Measurements from ENCODE around the gene DYRK1A. TPM values are rescaled to one million over a fixed set of nuclear protein-coding genes. Genes with fewer than 3 reads are reported as not detected.
A peak's percentile ranks its signal among the peaks of the same experiment; 100 is the strongest.

Gene DYRK1A
- total RNA-seq, 1 experiment from 2014 or later = 49.3 TPM

DNA sequence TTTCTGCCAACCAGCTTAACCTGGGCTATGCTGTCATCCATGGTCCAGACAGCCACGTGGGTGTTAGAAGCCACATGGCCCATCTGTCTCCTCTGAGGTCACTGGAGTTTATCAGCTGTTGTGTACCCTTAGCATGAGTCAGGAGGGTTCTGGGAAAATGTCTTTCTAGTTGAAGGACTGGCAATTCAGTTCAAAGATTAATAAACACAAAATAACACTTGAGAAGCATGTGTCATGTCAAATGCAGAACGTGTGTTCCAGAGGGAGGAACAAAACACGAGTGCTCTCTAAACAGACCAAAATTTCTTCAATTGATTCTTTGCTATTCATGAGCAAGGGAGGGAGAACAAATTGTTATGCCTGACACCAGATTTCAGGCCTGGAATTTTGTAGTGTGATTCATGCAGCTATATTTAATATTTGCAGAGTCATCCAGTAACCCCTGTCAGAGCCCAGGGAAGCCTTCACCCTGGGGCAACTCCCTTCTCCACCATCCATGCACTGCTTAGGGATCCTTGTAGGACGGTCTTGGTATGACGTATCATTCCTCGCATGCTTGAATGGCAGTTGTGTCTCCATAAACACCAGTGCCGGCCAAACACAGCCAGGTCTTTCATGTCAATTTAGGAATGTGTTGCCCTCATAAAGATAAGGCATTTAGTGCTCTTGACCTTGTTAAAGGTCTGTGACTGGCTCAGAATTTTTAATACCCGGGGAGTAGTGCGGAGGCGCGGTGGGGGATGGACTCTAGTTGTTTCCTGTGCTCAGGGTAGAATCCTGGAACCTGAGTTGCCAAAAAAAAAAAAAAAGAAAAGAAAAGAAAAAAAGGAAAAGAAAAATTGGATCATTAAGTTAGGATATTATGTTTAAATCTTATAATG is 27.7 kb upstream of the DYRK1A start:
- Histone ChIP-seq H3K4me1 (ENCODE audit: control insufficient read depth in 1 of 2, insufficient read depth in 2 of 2, low read length in 2 of 2) (peaks cover 11 to 18% of the 10 kb centered on the region in 2 experiments), H3K4me2 (ENCODE audit: low read length) (peak overlapping the region; percentile 59), H3K9me2 (ENCODE audit: insufficient read depth) (no peaks in the 10 kb centered on the region), H3K27me3 (ENCODE audit: insufficient read depth, low read length) (no peaks in the 10 kb centered on the region), H3K9ac (ENCODE audit: low read length) (no peak overlapping the region), H3K4me3 (replicated peaks in 1 of 2; ENCODE audit: low read depth in 1 of 2, low read length in 2 of 2) (peak overlapping the region in 1 of 2 experiments; percentile 22; a peak in 1 of 4 replicates), H3K36me3 (ENCODE audit: control insufficient read depth in 1 of 2, insufficient read depth in 2 of 2, low read length in 2 of 2) (no peaks in the 10 kb centered on the region), H3K27ac (ENCODE audit: low read depth, low read length) (peak overlapping the region; percentile 43; the same call in 1 of the 2 replicates), H2AFZ (ENCODE audit: low read depth, low read length, poor library complexity, severe bottlenecking) (peak overlapping the region; percentile 90), H3K9me3 (ENCODE audit: control insufficient read depth in 1 of 2, insufficient read depth in 1 of 2, low read depth in 1 of 2, low read length in 2 of 2) (no peaks in the 10 kb centered on the region), H4K20me1 (ENCODE audit: insufficient read depth) (no peaks in the 10 kb centered on the region), H3K79me2 (ENCODE audit: insufficient read depth, low read length) (no peaks in the 10 kb centered on the region)
- POLR2A ChIA-PET = interaction anchor here (0.5 to 0.6 kb wide), 2 partner anchors 295 to 1467 kb away, joined by 3 read pairs; partner anchors contain the start of gene ETS2
- peak; percentile 96 for ATAC-seq
- peak; percentile 61 for DNase-seq (ENCODE audit: low read depth, low spot score)
- no TSS peak for BruUV-seq (replicated peaks)
- intact Hi-C loops (cut with micrococcal nuclease) = no loop called here
- no peak for TF ChIP-seq TCF7L2 (IDR thresholded peaks at IDR 0.05; ENCODE audit: borderline replicate concordance, extremely low read depth, insufficient read depth, insufficient read length)
- TF ChIP-seq CBX3 (IDR thresholded peaks at IDR 0.05; ENCODE audit: low read depth) = no peak
- no peak for TF ChIP-seq YY1 (IDR thresholded peaks at IDR 0.05; ENCODE audit: extremely low read depth, insufficient replicate concordance, low read depth, low read length)
- 0 out of 2 replicates have a peak, but pooled peaks have one; percentile 41 for TF ChIP-seq SIN3A (IDR thresholded peaks at IDR 0.05; ENCODE audit: low read depth)
- no peak for TF ChIP-seq EZH2phosphoT487 (IDR thresholded peaks at IDR 0.05; ENCODE audit: borderline replicate concordance)
- TF ChIP-seq RAD21 (IDR thresholded peaks at IDR 0.05; ENCODE audit: low read depth) = no peak
- no peak for TF ChIP-seq POLR2A (IDR thresholded peaks at IDR 0.05; ENCODE audit: borderline replicate concordance, extremely low read depth, insufficient read depth, insufficient read length)
- peak; percentile 21; the same call in 1 of the 2 replicates for TF ChIP-seq SP1 (IDR thresholded peaks at IDR 0.05; ENCODE audit: low read depth)
- CTCF ChIA-PET = no interaction called here
- RAD21 ChIA-PET (ENCODE audit: low non-redundant PET in 1 of 2, low total read pairs in 2 of 2, uncharacterized antibody in 2 of 2, unreplicated experiment in 2 of 2) = no interaction called here

DNA sequence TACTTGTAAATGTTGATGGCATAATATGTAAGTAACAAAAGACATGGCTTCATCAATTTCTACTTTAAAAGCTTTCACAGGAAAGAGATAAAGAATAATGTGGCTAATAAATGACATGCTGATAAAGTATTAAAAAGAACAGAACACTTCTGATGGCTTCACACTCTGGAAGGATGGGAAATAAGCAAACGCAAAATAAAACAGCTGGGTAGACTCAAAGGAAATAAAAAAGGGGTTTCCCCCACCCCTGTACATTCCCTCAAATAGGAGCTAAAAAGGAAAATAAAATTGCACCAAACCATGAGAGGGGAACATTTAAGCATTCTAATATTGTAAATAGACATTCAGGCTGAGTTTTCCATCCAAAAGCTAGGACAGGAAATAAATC is 27.0 kb upstream of the DYRK1A start:
- POLR2A ChIA-PET = no interaction called here
- H3K4me2 ChIP-seq (ENCODE audit: low read length) = peak overlapping the region; percentile 59
- H3K27ac ChIP-seq (ENCODE audit: low read depth, low read length) = no peak overlapping the region; the same call in 1 of the 2 replicates
- intact Hi-C loops (cut with micrococcal nuclease) = no loop called here
- H3K79me2 ChIP-seq (ENCODE audit: insufficient read depth, low read length) = no peaks in the 10 kb centered on the region
- ATAC-seq (no peak), DNase-seq (ENCODE audit: low read depth, low spot score) (no peak)
- H3K9me2 ChIP-seq (ENCODE audit: insufficient read depth) = no peaks in the 10 kb centered on the region
- RAD21 ChIA-PET (ENCODE audit: low non-redundant PET in 1 of 2, low total read pairs in 2 of 2, uncharacterized antibody in 2 of 2, unreplicated experiment in 2 of 2) = no interaction called here
- H3K9ac ChIP-seq (ENCODE audit: low read length) = no peak overlapping the region
- no peaks in the 10 kb centered on the region for H3K9me3 ChIP-seq (ENCODE audit: control insufficient read depth in 1 of 2, insufficient read depth in 1 of 2, low read depth in 1 of 2, low read length in 2 of 2)
- peak overlapping the region; percentile 90 for H2AFZ ChIP-seq (ENCODE audit: low read depth, low read length, poor library complexity, severe bottlenecking)
- peaks cover 11 to 18% of the 10 kb centered on the region in 2 experiments for H3K4me1 ChIP-seq (ENCODE audit: control insufficient read depth in 1 of 2, insufficient read depth in 2 of 2, low read length in 2 of 2)
- CTCF ChIA-PET = no interaction called here
- H4K20me1 ChIP-seq (ENCODE audit: insufficient read depth) = no peaks in the 10 kb centered on the region
- H3K36me3 ChIP-seq (ENCODE audit: control insufficient read depth in 1 of 2, insufficient read depth in 2 of 2, low read length in 2 of 2) = no peaks in the 10 kb centered on the region
- TF ChIP-seq SRF (IDR thresholded peaks at IDR 0.05; ENCODE audit: low read depth) (no peak), EZH2phosphoT487 (IDR thresholded peaks at IDR 0.05; ENCODE audit: borderline replicate concordance) (no peak), CBX3 (IDR thresholded peaks at IDR 0.05; ENCODE audit: low read depth) (no peak), JUND (IDR thresholded peaks at IDR 0.05) (no peak), ELF1 (IDR thresholded peaks at IDR 0.05; ENCODE audit: borderline replicate concordance, low read depth) (no peak)
- TF ChIP-seq, protein P1, sequence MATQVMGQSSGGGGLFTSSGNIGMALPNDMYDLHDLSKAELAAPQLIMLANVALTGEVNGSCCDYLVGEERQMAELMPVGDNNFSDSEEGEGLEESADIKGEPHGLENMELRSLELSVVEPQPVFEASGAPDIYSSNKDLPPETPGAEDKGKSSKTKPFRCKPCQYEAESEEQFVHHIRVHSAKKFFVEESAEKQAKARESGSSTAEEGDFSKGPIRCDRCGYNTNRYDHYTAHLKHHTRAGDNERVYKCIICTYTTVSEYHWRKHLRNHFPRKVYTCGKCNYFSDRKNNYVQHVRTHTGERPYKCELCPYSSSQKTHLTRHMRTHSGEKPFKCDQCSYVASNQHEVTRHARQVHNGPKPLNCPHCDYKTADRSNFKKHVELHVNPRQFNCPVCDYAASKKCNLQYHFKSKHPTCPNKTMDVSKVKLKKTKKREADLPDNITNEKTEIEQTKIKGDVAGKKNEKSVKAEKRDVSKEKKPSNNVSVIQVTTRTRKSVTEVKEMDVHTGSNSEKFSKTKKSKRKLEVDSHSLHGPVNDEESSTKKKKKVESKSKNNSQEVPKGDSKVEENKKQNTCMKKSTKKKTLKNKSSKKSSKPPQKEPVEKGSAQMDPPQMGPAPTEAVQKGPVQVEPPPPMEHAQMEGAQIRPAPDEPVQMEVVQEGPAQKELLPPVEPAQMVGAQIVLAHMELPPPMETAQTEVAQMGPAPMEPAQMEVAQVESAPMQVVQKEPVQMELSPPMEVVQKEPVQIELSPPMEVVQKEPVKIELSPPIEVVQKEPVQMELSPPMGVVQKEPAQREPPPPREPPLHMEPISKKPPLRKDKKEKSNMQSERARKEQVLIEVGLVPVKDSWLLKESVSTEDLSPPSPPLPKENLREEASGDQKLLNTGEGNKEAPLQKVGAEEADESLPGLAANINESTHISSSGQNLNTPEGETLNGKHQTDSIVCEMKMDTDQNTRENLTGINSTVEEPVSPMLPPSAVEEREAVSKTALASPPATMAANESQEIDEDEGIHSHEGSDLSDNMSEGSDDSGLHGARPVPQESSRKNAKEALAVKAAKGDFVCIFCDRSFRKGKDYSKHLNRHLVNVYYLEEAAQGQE (IDR thresholded peaks at IDR 0.05; ENCODE audit: low read depth) = no peak
- no peak overlapping the region for H3K4me3 ChIP-seq (replicated peaks in 1 of 2; ENCODE audit: low read depth in 1 of 2, low read length in 2 of 2)
- no TSS peak for BruUV-seq (replicated peaks)
- no peaks in the 10 kb centered on the region for H3K27me3 ChIP-seq (ENCODE audit: insufficient read depth, low read length)
